Frontal cortex (tissue), 4 donors: Measurements from ENCODE around the gene TRMT2A. TPM values are rescaled to one million over a fixed set of nuclear protein-coding genes. Genes with fewer than 3 reads are reported as not detected.

Experiments
- DNase-seq, 2 donors: peaks; one replicate each; pipeline ENCODE4 v3.0.0; 2012; ENCODE audit warnings: low spot score in 2 of 2
- FAIRE-seq: peaks from 2 replicates; lab custom pipeline; 2012; peaks lifted over from hg19 to GRCh38; lab: Jason Lieb, UNC
- total RNA-seq: library from RNA; depleted of rRNA; stranded (reverse); fragments of >200 nt; gene quantifications from one replicate; pipeline ENCODE4 v1.2.3, GENCODE V29; 2014
- donor health status: control.
- donor health status: control.
- donor health status: control.

TRMT2A gene
- total RNA-seq, 1 donor from 2014 or later, result 28.9 TPM

GRCh38 chr22:20137671-20138416 is 20.8 kb upstream of the TRMT2A start:
- DNase-seq (peak in 1 of 2 donors; percentile 58), FAIRE-seq (no peak)

DNA sequence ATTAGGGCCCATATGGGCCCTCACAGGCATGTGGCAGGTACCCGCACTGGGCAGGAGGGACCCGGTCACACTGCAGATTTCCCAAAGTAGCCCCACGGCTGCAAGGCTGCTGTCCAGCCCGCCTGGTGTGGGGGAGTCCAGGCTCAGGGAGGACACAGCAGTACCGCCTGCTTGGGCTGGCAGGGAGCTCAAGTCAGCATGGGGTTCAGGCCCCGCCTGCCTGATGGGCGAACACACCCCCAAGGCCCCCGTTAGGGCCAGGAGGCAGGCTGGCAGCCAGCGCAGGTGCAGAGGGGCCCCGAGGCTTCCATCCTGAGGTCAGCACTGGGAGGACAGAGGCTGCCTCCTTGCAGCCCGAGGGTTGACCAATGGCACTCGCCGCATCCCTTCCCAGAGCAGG is 20.1 kb upstream of the TRMT2A start:
- no peak for FAIRE-seq

GRCh38 chr22:20136603-20136873 is 19.5 kb upstream of the TRMT2A start:
- FAIRE-seq, result no peak

More for the DNA sequence above, 20.1 kb upstream of the TRMT2A start:
- no peak for DNase-seq

GRCh38 chr22:20135806-20136602 is 19.0 kb upstream of the TRMT2A start:
- no peak for FAIRE-seq
- no peak for DNase-seq

More at GRCh38 chr22:20136603-20136873, 19.5 kb upstream of the TRMT2A start:
- DNase-seq, result no peak

DNA sequence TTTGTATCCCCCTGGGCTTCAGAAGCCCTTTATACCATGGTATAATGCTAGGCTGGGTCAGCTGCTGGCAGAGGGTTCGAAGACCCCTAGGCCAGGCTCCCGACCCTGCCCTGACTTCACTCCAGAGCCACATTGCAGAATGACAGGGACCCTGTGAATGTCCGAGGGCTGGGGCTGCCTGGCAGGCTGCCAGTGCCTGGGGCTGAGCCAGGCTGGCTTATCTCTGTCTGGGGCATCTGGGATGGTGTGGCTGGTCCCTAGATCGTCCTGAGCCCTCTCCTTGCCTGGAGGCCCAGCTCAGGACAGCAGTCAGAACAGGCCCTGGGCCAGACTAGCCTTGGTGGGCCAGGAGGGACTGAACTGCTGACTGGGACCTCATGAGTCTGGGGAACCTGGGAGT is 18.2 kb upstream of the TRMT2A start:
- no peak for FAIRE-seq
- no peak for DNase-seq

GRCh38 chr22:20133930-20134549 is 17.0 kb upstream of the TRMT2A start:
- DNase-seq, result no peak
- no peak for FAIRE-seq

- DNase-seq, result no peak
- FAIRE-seq, result no peak
These were observed 15.7 kb upstream of the TRMT2A start for GRCh38 chr22:20132686-20133246.

GRCh38 chr22:20131859-20132685 is 15.0 kb upstream of the TRMT2A start:
- FAIRE-seq (no peak), DNase-seq (no peak)

- FAIRE-seq (no peak), DNase-seq (peak; percentile 78 to 88)
These were observed 14.5 kb upstream of the TRMT2A start, which contains the start of gene ZDHHC8 for GRCh38 chr22:20131597-20131858. ZDHHC8 (plus strand) TSS chr22:20131804; CDS start chr22:20131948, 144 bp downstream.

GRCh38 chr22:20130731-20131596 is 13.9 kb upstream of the TRMT2A start:
- no peak for FAIRE-seq
- peak; percentile 94 to 96 for DNase-seq

DNA sequence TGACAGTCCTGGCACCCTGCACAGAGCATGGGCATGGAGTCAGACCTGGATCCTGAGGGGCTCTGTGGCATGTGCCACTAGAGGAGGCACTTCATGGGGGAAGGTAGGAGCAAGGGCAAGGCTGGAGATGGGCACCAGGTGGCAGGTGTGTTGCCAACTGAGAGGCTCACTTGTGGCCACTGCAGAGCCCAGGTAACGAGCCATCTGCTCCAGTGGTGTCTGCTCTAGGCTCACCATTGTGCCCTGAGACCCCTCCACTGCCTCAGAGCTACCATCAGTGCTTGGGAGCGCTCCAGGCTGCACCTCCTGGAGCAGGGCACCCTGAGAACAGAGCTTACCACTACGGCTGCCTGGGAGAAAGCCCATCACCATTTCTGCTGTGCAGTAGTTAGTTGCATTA is 13.3 kb upstream of the TRMT2A start:
- FAIRE-seq (no peak), DNase-seq (no peak)

DNA sequence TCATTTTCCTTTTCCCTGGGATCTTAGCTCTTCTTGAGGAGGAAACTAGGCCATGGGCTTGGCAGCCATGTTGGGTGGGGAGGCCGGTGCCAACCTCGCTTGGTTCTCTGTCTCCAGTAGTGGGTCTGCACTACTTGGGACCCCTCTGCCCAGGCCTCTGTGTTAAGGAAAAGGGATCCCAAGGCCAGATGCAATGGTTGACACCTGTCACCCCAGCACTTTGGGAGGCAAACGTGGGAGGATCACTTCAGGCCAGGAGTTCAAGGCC is 12.7 kb upstream of the TRMT2A start:
- DNase-seq (no peak), FAIRE-seq (no peak)

- FAIRE-seq, result no peak
- DNase-seq, result no peak
These were observed 12.1 kb upstream of the TRMT2A start for GRCh38 chr22:20128902-20129746.

- FAIRE-seq, result no peak
These were observed 11.5 kb upstream of the TRMT2A start for GRCh38 chr22:20128619-20128901.

GRCh38 chr22:20127869-20128618 is 11.0 kb upstream of the TRMT2A start:
- FAIRE-seq, result no peak

More at GRCh38 chr22:20128619-20128901, 11.5 kb upstream of the TRMT2A start:
- no peak for DNase-seq

DNA sequence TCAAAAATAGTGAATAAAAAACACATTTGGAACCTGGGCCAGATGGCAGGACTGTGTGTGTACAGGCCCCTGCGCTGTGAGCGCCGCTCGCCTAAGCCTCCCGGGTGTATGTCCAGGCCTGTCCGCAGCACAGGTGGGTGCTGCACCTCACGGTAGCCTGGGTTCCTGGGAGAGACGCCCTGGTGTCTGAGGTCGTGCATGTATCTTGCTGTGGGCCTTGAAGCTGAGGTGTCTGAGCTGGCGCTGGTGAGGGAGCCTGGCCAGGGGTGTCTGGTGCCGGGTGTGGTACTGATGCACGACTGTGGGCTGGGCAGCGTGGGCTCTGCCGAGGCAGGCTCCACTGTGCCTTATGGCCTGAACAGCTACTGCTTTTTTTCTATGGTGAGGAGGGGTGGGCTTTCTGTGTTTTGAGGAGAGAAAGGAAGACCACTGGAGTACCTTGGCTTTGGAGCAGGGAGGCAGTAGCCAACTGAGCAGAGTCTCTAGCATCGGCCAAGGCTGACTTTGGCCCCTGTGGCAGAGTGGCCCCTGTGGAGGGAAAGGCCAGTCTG is 10.4 kb upstream of the TRMT2A start:
- FAIRE-seq, result no peak
- no peak for DNase-seq

More at GRCh38 chr22:20127869-20128618, 11.0 kb upstream of the TRMT2A start:
- no peak for DNase-seq

DNA sequence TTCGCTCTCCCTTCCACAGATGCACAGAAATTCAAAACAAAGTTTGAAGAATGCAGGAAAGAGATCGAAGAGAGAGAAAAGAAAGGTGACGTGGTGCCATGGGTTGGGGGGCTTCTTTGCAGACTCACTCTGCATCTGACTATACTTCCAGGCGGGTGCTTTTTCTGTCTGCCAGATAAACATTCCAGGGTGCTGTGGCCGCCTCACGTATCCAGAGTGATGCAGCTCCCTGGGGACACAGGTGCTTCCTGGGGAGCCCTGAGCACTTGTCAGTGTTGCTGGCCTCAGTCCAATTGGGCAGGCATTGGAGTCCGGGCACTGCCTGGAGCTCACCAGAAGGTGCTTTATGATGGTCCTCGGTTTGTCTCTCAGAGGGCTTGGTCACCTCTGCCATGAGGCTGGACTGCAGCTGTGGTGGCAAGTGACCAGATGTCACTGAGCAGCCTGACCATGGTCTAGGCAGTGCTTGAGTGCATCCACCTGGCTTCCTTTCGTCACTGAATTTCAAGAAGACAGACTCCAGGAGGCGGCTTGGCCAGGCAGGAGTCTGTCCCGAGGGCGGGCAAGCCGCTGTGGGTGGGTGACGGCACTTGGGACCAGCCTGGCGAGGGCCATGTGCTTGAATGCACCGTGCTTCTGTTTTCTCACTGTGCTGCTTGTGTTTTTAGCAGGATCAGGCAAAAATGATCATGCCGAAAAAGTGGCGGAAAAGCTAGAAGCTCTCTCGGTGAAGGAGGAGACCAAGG is 9.4 kb upstream of the TRMT2A start:
- DNase-seq (no peak), FAIRE-seq (no peak)
